HepG2 (cell line): ENCODE measurements around the gene NSMF. TPM values are rescaled to one million over a fixed set of nuclear protein-coding genes. Genes with fewer than 3 reads are reported as not detected.

Source experiments
- ATAC-seq: fragments of 200-7000 bp; cut with Tn5 transposase; 3 replicates; pipeline ENCODE4 v1.9.1; 2020; ENCODE audit warnings: mild to moderate bottlenecking, moderate library complexity
- BruUV-seq: library from RNA; stranded (reverse); fragments of 400-500 nt; replicated peaks from 2 replicates; lab custom pipeline; 2021; lab: Mats Ljungman, UMichigan
- CTCF ChIA-PET: fragments of 300-600 bp; formaldehyde crosslinking; extraction: SDS; loops from one replicate; lab custom pipeline; 2021; ENCODE audit warnings: low total read pairs, inconsistent platforms, low intra/inter-chr PET ratio; lab: Yijun Ruan, JAX
- POLR2A ChIA-PET: fragments of 350-600 bp; sonication (Branson Sonifier 250); formaldehyde crosslinking; loops from one replicate; lab custom pipeline; 2020; ENCODE audit warnings: antibody characterized with exemption, inconsistent platforms; lab: Yijun Ruan, JAX
- DNase-seq: peaks from one replicate; pipeline ENCODE4 v3.0.0-alpha.2; 2015; ENCODE audit warnings: low spot score
- FAIRE-seq: peaks from 3 replicates; lab custom pipeline; 2011; peaks lifted over from hg19 to GRCh38; lab: Jason Lieb, UNC
- H2AFZ ChIP-seq: one replicate; pipeline ENCODE4 v1.6.1; 2011; ENCODE audit warnings: low read length, inconsistent platforms
- H3K27ac ChIP-seq: fragments of 300-600 bp; 3 replicates; pipeline ENCODE4 v1.8.0; 2011; ENCODE audit warnings: mixed run types, mild to moderate bottlenecking, mixed read lengths, low read length, inconsistent platforms; ENCODE audit not compliant: insufficient read depth; ENCODE audit errors: extremely low read length
- H3K27me3 ChIP-seq, 2 experiments: fragments of 200-600 bp in 1 of 2; 2 replicates in 1 of 2; 3 replicates in 1 of 2; pipeline versions ENCODE4 v1.6.0 to v1.8.0; 2011; ENCODE audit warnings: low read length in 2 of 2, mild to moderate bottlenecking in 2 of 2, moderate library complexity in 2 of 2, inconsistent platforms in 1 of 2; ENCODE audit not compliant: insufficient read depth in 2 of 2, control insufficient read depth in 1 of 2
- H3K36me3 ChIP-seq, 2 experiments: fragments of 200-600 bp in 1 of 2; replicated peaks in 1 of 2; 2 replicates in 1 of 2; 3 replicates in 1 of 2; pipeline versions ENCODE4 v1.5.1 to v1.8.0; 2011; ENCODE audit warnings: low read length in 2 of 2, inconsistent platforms in 1 of 2; ENCODE audit not compliant: insufficient read depth in 2 of 2, control insufficient read depth in 1 of 2
- H3K4me1 ChIP-seq: 2 replicates; pipeline ENCODE4 v1.5.1; 2012; ENCODE audit warnings: low read length, inconsistent platforms; ENCODE audit not compliant: insufficient read depth
- H3K4me2 ChIP-seq: 2 replicates; pipeline ENCODE4 v1.6.0; 2011; ENCODE audit warnings: low read depth, low read length, inconsistent platforms
- H3K4me3 ChIP-seq, 3 experiments: fragments of 200-600 bp in 1 of 3; sonication (generic), shearing (Covaris generic) in 1 of 3; replicated peaks in 1 of 3; 2 replicates each; pipeline ENCODE4 v1.5.1; 2011 to 2016; ENCODE audit warnings: low read length in 3 of 3, inconsistent platforms in 2 of 3, low read depth in 2 of 3, mild to moderate bottlenecking in 2 of 3, control low read depth in 1 of 3, mixed read lengths in 1 of 3; ENCODE audit not compliant: insufficient read depth in 1 of 3
- H3K79me2 ChIP-seq: one replicate; pipeline ENCODE4 v1.6.1; 2011; ENCODE audit warnings: low read length, inconsistent platforms; ENCODE audit not compliant: insufficient read depth
- H3K9ac ChIP-seq: 2 replicates; pipeline ENCODE4 v1.6.0; 2011; ENCODE audit warnings: mild to moderate bottlenecking, low read depth, low read length, inconsistent platforms; ENCODE audit not compliant: insufficient read depth
- H3K9me3 ChIP-seq: 2 replicates; pipeline ENCODE4 v1.5.1; 2012; ENCODE audit warnings: mild to moderate bottlenecking, low read length
- H4K20me1 ChIP-seq: 2 replicates; pipeline ENCODE4 v1.6.0; 2011; ENCODE audit warnings: inconsistent platforms, mild to moderate bottlenecking, low read length, moderate library complexity; ENCODE audit not compliant: insufficient read depth
- AHDC1 ChIP-seq: sonication (generic); formaldehyde crosslinking; IDR thresholded peaks from 2 replicates; pipeline ENCODE4 v1.5.1; 2020; ENCODE audit warnings: mild to moderate bottlenecking, missing genetic modification reagents, borderline replicate concordance
- BCL3 ChIP-seq: sonication (generic); formaldehyde crosslinking; IDR thresholded peaks from 2 replicates; pipeline ENCODE4 v1.5.1; 2020; ENCODE audit warnings: mild to moderate bottlenecking, missing genetic modification reagents, moderate library complexity
- FOXA1 ChIP-seq, 2 experiments: fragments of 450-650 bp in 1 of 2; sonication (generic) in 1 of 2; formaldehyde crosslinking in 1 of 2; IDR thresholded peaks; 2 replicates each; pipeline versions ENCODE4 v1.4.0 to v1.6.1; 2016 to 2020; ENCODE audit warnings: missing genetic modification reagents in 1 of 2
- MIER2 ChIP-seq: IDR thresholded peaks from 2 replicates; pipeline ENCODE4 v1.6.1; 2016; ENCODE audit warnings: missing biosample characterization, missing genetic modification reagents
- THYN1 ChIP-seq: sonication (generic); formaldehyde crosslinking; IDR thresholded peaks from 2 replicates; pipeline ENCODE4 v1.8.1; 2023; ENCODE audit warnings: low read depth, mild to moderate bottlenecking, moderate library complexity, missing genetic modification reagents, borderline replicate concordance
- ZNF350 ChIP-seq: sonication (generic); formaldehyde crosslinking; IDR thresholded peaks from 2 replicates; pipeline ENCODE4 v1.4.0; 2020; ENCODE audit warnings: mild to moderate bottlenecking, low read depth, missing genetic modification reagents, borderline replicate concordance
- ZNF704 ChIP-seq: sonication (generic); formaldehyde crosslinking; IDR thresholded peaks from 2 replicates; pipeline ENCODE4 v1.8.1; 2023; ENCODE audit warnings: mild to moderate bottlenecking, inconsistent platforms, moderate library complexity, missing genetic modification reagents, borderline replicate concordance
- WGBS: methylation state at CpG from one replicate; pipeline ENCODE4 v1.1.6; 2017; ENCODE audit warnings: low lambda C conversion rate; 5-methylcytosine and 5-hydroxymethylcytosine counted together
- in situ Hi-C: cut with HindIII; loops from 2 replicates; pipeline ENCODE4 v1.10.0; 2017; ENCODE audit warnings: low pct_unique_long_range_greater_than_20kb; ENCODE audit not compliant: extremely low pct_ligation_motif_present
- intact Hi-C: fragments of 100-400 bp; cut with micrococcal nuclease; formaldehyde crosslinking; loops from one replicate; pipeline ENCODE4 v1.10.0; 2022; ENCODE audit not compliant: unreplicated experiment
- polyA plus RNA-seq, 8 experiments: library from polyadenylated mRNA; depleted of rRNA in 3 of 8; stranded (reverse) in 7 of 8; unstranded in 1 of 8; fragments of >200 nt; fragmentation: Illumina TruSeq in 4 of 8; extraction: Trizol in 4 of 8; gene quantifications; 2 replicates each; pipeline versions ENCODE4 v1.2.1 to v1.2.3, GENCODE V29; 2011 to 2016; ENCODE audit warnings: low read depth in 4 of 8, missing spikeins in 1 of 8, mixed read lengths in 1 of 8; ENCODE audit not compliant: insufficient read depth in 1 of 8
- total RNA-seq, 5 experiments: library from RNA; depleted of rRNA; stranded (reverse); fragments of >200 nt; fragmentation: Illumina TruSeq; extraction: Trizol; gene quantifications; 2 replicates each; pipeline ENCODE4 v1.2.3, GENCODE V29; 2016; ENCODE audit warnings: low read depth in 1 of 5
- TF ChIP-seq, protein P1 (sequence below): sonication (generic); formaldehyde crosslinking; IDR thresholded peaks from 2 replicates; pipeline ENCODE4 v1.4.0; 2020; ENCODE audit warnings: mild to moderate bottlenecking, missing genetic modification reagents

NSMF gene
- total and polyA plus RNA-seq, 2 of the 13 experiments (the other 11 are each of a cell fraction or from before 2014, with no cell fraction given), result 44.3 to 183 TPM

- no peak for TF ChIP-seq ZNF704 (CRISPR knock-in tag)
- TF ChIP-seq FOXA1 (IDR thresholded peaks at IDR 0.05), result no peak
- no peak for TF ChIP-seq FOXA1 (CRISPR knock-in tag; IDR thresholded peaks at IDR 0.05)
- TF ChIP-seq BCL3 (CRISPR knock-in tag), result no peak
- no peak for TF ChIP-seq MIER2 (CRISPR knock-in tag)
- TF ChIP-seq THYN1 (CRISPR knock-in tag), result no peak
These were observed 46.4 kb upstream of the NSMF start (continued) for GRCh38 chr9:137505421-137506140.

GRCh38 chr9:137504432-137504777 is 45.3 kb upstream of the NSMF start:
- Histone ChIP-seq H3K27ac (no peak overlapping the region), H3K9me3 (no peaks in the 10 kb centered on the region), H3K4me2 (no peak overlapping the region), H2AFZ (no peak overlapping the region), H3K4me3 (no peak overlapping the region), H3K4me1 (peaks cover 12% of the 10 kb centered on the region), H4K20me1 (no peaks in the 10 kb centered on the region), H3K79me2 (no peaks in the 10 kb centered on the region), H3K36me3 (no peaks in the 10 kb centered on the region), H3K9ac (no peak overlapping the region), H3K27me3 (peaks cover 5 to 8% of the 10 kb centered on the region in 2 experiments; a peak in 2 of 5 replicates)
- intact Hi-C loops, result no loop called here
- CTCF ChIA-PET, result no interaction called here
- TF ChIP-seq, protein P1, sequence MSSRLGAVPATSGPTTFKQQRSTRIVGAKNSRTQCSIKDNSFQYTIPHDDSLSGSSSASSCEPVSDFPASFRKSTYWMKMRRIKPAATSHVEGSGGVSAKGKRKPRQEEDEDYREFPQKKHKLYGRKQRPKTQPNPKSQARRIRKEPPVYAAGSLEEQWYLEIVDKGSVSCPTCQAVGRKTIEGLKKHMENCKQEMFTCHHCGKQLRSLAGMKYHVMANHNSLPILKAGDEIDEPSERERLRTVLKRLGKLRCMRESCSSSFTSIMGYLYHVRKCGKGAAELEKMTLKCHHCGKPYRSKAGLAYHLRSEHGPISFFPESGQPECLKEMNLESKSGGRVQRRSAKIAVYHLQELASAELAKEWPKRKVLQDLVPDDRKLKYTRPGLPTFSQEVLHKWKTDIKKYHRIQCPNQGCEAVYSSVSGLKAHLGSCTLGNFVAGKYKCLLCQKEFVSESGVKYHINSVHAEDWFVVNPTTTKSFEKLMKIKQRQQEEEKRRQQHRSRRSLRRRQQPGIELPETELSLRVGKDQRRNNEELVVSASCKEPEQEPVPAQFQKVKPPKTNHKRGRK (CRISPR knock-in tag), result 0 out of 2 replicates have a peak, but pooled peaks have one; percentile 13
- no peak for TF ChIP-seq AHDC1 (CRISPR knock-in tag)
- TF ChIP-seq ZNF350 (CRISPR knock-in tag), result no peak
- in situ Hi-C loops, result no loop called here
- WGBS, result 70% methylated on average over 7 of the region's 7 CpGs
- ATAC-seq (no peak), DNase-seq (no peak), FAIRE-seq (no peak)
- no TSS peak for BruUV-seq
- POLR2A ChIA-PET, result no interaction called here
